Measurements from ENCODE around the gene OR13D1.

DNA sequence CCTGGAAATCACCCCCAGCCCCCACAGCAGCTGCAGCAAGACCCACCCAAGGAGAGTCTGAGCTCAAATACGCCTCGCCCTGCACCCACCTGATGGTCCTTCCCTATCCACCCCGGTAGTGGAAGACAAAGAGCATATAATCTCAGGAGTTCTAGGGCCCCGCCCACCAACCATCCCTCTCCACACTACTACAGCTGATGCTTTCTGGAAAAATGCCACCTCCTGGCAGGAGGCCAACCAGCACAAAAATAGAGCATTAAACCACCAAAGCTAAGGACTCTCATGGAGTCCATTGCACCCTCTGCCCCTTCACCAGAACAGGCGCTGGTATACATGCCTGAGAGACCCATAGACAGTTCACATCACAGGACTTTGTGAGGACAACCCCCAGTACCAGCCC lies 30.7 kb downstream of the OR13D1 start:
- TF ChIP-seq, protein P1, sequence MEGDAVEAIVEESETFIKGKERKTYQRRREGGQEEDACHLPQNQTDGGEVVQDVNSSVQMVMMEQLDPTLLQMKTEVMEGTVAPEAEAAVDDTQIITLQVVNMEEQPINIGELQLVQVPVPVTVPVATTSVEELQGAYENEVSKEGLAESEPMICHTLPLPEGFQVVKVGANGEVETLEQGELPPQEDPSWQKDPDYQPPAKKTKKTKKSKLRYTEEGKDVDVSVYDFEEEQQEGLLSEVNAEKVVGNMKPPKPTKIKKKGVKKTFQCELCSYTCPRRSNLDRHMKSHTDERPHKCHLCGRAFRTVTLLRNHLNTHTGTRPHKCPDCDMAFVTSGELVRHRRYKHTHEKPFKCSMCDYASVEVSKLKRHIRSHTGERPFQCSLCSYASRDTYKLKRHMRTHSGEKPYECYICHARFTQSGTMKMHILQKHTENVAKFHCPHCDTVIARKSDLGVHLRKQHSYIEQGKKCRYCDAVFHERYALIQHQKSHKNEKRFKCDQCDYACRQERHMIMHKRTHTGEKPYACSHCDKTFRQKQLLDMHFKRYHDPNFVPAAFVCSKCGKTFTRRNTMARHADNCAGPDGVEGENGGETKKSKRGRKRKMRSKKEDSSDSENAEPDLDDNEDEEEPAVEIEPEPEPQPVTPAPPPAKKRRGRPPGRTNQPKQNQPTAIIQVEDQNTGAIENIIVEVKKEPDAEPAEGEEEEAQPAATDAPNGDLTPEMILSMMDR (IDR thresholded peaks at IDR 0.05): no peak
- no peak for TF ChIP-seq POLR2A (IDR thresholded peaks at IDR 0.05)
